GM08714 (cell line): ENCODE measurements around the gene INPP5E.
"Not testable (repeated sequence)": the region's sequence is repeated elsewhere in the genome, so short reads cannot be mapped to it uniquely, and the experiment has no call there.

ENCODE experiments used
- H3K4me3 ChIP-seq: fragments of 200-500 bp; sonication (Bioruptor generic); 2 replicates; pipeline ENCODE4 v1.5.1; 2014; ENCODE audit warnings: mild to moderate bottlenecking, low read length, inconsistent platforms
- ZNF274 ChIP-seq: IDR thresholded peaks from 2 replicates; pipeline ENCODE4 v1.6.1; 2012; ENCODE audit warnings: mild to moderate bottlenecking, low read depth, low read length

Gene INPP5E

GRCh38 chr9:136419092-136419420, 20.6 kb downstream of the INPP5E start:
- TF ChIP-seq ZNF274, result no peak
- no peak overlapping the region for H3K4me3 ChIP-seq

- no peak for TF ChIP-seq ZNF274
- no peak overlapping the region for H3K4me3 ChIP-seq
Measured at GRCh38 chr9:136418182-136419091, 21.2 kb downstream of the INPP5E start.

DNA sequence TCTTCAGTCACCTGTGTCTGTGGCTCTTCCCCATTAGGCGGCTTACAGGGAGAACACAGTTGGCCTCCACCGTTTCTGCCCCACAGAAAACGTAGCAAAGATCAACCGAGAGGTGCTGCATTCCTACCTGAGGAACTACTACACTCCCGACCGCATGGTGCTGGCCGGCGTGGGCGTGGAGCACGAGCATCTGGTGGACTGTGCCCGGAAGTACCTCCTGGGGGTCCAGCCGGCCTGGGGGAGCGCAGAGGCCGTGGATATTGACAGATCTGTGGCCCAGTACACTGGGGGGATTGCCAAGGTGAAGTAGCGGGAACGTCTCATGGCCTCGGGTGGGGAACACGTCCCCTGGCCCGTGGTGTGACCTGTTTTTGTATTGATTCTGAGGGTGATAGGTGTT, 22.7 kb downstream of the INPP5E start:
- TF ChIP-seq ZNF274, result no peak
- no peak overlapping the region for H3K4me3 ChIP-seq

DNA sequence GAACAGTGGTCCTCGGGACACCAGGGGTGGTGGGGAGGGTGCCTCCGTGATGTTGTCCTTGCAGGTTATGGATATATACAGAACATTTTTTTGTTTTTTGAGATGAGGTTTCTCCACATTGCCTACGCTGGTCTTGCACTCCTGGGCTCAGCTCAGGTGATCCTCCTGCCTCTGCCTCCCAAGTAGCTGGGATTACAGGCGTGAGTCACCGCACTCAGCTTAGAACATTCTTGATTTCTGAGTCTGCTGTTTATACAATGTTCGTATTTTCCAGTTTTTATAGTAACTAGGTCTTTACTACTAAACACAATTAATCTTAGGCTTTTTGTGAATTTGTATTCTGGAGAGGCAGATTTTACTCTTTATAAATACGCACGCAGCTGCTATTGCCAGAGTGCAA, 23.2 kb downstream of the INPP5E start:
- TF ChIP-seq ZNF274, result no peak
- H3K4me3 ChIP-seq, result no peak overlapping the region

GRCh38 chr9:136412962-136413361, 26.7 kb downstream of the INPP5E start:
- no peak overlapping the region for H3K4me3 ChIP-seq
- no peak for TF ChIP-seq ZNF274

GRCh38 chr9:136411378-136411777, 28.3 kb downstream of the INPP5E start:
- H3K4me3 ChIP-seq, result peak overlapping the region; percentile 81
- no peak for TF ChIP-seq ZNF274

DNA sequence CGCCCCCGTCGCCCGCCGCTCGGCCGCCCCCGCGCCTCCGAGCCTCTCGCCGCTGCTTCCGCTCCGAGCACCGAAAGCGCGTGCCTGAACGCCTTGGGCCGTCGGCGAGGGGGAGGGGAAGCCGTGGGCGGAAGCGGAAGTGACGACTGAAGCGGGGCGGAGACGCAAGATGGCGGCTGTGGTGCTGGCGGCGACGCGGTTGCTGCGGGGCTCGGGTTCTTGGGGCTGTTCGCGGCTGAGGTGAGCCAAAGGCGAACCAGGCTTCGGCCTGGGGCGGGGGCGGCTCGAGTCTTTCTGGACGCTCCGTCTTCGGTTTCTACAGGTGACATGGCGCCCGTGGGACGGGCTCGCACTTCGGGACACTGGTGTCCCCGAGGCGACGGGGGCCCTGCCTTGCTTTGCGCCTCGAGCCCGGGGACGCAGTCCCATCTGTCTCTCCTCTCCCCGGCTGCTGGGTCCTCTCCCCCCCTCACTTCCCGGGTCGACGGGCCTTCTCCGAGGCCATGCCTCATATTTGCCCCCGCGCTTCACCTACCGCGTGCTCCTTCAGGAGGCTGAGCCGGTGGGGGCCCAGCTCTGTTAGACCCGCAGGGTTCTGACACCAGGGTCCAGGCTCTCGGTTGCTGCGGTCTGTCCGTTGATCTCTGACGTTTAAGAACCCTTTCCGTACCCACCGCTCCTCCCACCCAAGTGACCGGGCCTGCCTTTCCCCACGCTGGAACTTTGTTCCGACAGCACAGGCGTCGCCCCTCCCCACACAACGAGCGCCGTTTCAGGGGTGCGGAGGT, 29.0 kb downstream of the INPP5E start, which contains the start of the genes ENTR1 and PMPCA:
Gene ENTR1 (minus strand): TSS at position 115 of the 788 bp plus-strand sequence. CDS start 217 bp downstream, outside the sequence.
Gene PMPCA (plus strand): TSS at position 159 of the 788 bp plus-strand sequence. CDS start 11 bp downstream, at position 170.
- H3K4me3 ChIP-seq, result peak within 1 kb of the TSS; percentile 81
- TF ChIP-seq ZNF274, result no peak

GRCh38 chr9:136409557-136410455, 29.8 kb downstream of the INPP5E start:
- no peak for TF ChIP-seq ZNF274
- peak overlapping the region; percentile 75 for H3K4me3 ChIP-seq

DNA sequence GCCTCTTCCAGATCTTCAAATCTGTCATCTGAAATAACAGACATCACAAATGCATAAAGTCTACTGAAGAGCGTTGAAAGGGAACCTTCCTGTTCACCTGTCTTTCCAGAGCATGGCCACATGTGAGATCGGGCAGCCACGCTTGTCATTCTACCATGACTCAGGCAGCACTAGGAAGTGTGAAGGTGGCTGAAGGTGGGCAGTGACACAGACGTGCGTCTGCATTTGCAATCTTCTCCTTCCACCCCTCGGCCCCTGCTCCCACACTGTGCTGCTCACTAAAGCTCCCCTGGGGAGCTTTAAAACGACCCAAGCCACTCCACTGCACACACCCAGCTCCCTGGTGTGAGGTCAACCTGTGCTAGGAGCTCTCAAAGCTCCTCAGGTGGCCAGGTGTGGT, 31.7 kb downstream of the INPP5E start:
- no peak for TF ChIP-seq ZNF274
- no peak overlapping the region for H3K4me3 ChIP-seq

GRCh38 chr9:136407061-136407460, 32.6 kb downstream of the INPP5E start:
- not testable (repeated sequence) for H3K4me3 ChIP-seq

GRCh38 chr9:136405904-136406303, 33.7 kb downstream of the INPP5E start:
- not testable (repeated sequence) for H3K4me3 ChIP-seq

- TF ChIP-seq ZNF274, result no peak
- H3K4me3 ChIP-seq, result no peak overlapping the region
Measured at GRCh38 chr9:136405481-136405880, 34.2 kb downstream of the INPP5E start.

DNA sequence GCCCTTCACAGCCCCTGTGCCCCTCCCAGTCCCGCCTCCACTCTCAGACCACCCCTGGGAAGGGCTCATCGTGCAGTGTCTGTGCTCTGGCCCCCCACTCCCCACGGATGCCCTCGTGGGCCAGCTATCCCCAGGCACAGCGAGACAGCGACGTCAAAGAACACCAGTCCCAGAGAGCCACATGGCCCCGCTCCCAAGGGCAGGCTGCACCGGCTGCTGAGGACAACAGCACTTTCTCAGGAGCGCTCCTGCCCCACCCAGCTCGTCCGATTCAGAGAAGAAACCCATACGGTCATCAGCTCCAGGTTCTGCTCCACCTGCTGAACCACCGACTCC, 34.9 kb downstream of the INPP5E start:
- H3K4me3 ChIP-seq, result no peak overlapping the region; the same call in 1 of the 2 replicates
- TF ChIP-seq ZNF274, result no peak
